PC-3 (cell line): Measurements from ENCODE around the gene DRAXIN. TPM values are rescaled to one million over a fixed set of nuclear protein-coding genes. Genes with fewer than 3 reads are reported as not detected.

Source experiments
- ATAC-seq: fragments of 200-7000 bp; cut with Tn5 transposase; 2 replicates; pipeline ENCODE4 v1.9.1; 2020; ENCODE audit warnings: mild to moderate bottlenecking, moderate library complexity
- BruUV-seq: library from RNA; stranded (reverse); fragments of 400-500 nt; replicated peaks from 2 replicates; lab custom pipeline; 2021; lab: Mats Ljungman, UMichigan
- CTCF ChIA-PET: fragments of 300-600 bp; sonication (Branson Sonifier 250); formaldehyde crosslinking; loops from one replicate; lab custom pipeline; 2022; ENCODE audit warnings: antibody characterized with exemption; lab: Charles Lee
- POLR2A ChIA-PET: fragments of 300-600 bp; sonication (Branson Sonifier 250); formaldehyde crosslinking; loops from one replicate; lab custom pipeline; 2022; ENCODE audit warnings: antibody characterized with exemption; ENCODE audit not compliant: unreplicated experiment; lab: Charles Lee
- DNase-seq: peaks from one replicate; pipeline ENCODE4 v3.0.0-alpha.2; 2015
- H2AFZ ChIP-seq: fragments of 300-600 bp; sonication (generic); 2 replicates; pipeline ENCODE4 v1.6.0; 2016; ENCODE audit warnings: antibody characterized with exemption, low read length
- H3F3A ChIP-seq: fragments of 300-600 bp; sonication (generic); one replicate; pipeline ENCODE4 v1.6.0; 2017; ENCODE audit warnings: antibody characterized with exemption, low read length, control low read depth, mild to moderate bottlenecking; ENCODE audit not compliant: unreplicated experiment
- H3K27ac ChIP-seq: fragments of 300-600 bp; sonication (generic); 2 replicates; pipeline ENCODE4 v1.5.1; 2016; ENCODE audit warnings: mild to moderate bottlenecking, low read length
- H3K27me3 ChIP-seq: fragments of 300-600 bp; sonication (generic); 2 replicates; pipeline ENCODE4 v1.6.1; 2016; ENCODE audit warnings: low read length, mixed read lengths
- H3K36me3 ChIP-seq: fragments of 300-600 bp; sonication (generic); 2 replicates; pipeline ENCODE4 v1.6.1; 2016; ENCODE audit warnings: low read depth, mixed run types, low read length, mixed read lengths
- H3K4me1 ChIP-seq: fragments of 300-600 bp; sonication (generic); 2 replicates; pipeline ENCODE4 v1.5.1; 2016; ENCODE audit warnings: low read length; ENCODE audit not compliant: insufficient read depth
- H3K4me2 ChIP-seq: fragments of 300-600 bp; sonication (generic); 2 replicates; pipeline ENCODE4 v1.6.0; 2016; ENCODE audit warnings: low read length
- H3K4me3 ChIP-seq: fragments of 300-600 bp; sonication (generic); 2 replicates; pipeline ENCODE4 v1.5.1; 2016; ENCODE audit warnings: mild to moderate bottlenecking, low read length, mixed read lengths
- H3K79me2 ChIP-seq: fragments of 300-600 bp; sonication (generic); 2 replicates; pipeline ENCODE4 v1.6.1; 2017; ENCODE audit warnings: low read length, mixed read lengths
- H3K9ac ChIP-seq: fragments of 300-600 bp; sonication (generic); 2 replicates; pipeline ENCODE4 v1.6.0; 2016; ENCODE audit warnings: mild to moderate bottlenecking, low read length
- H3K9me2 ChIP-seq: fragments of 300-600 bp; sonication (generic); replicated peaks from 2 replicates; pipeline ENCODE4 v1.6.1; 2016; ENCODE audit warnings: mixed run types, low read length, mixed read lengths
- H3K9me3 ChIP-seq: fragments of 300-600 bp; sonication (generic); 2 replicates; pipeline ENCODE4 v1.6.1; 2016; ENCODE audit warnings: low read length, mixed read lengths
- H4K20me1 ChIP-seq: fragments of 300-600 bp; sonication (generic); 2 replicates; pipeline ENCODE4 v1.6.1; 2016; ENCODE audit warnings: low read length, mixed read lengths
- CTCF ChIP-seq: fragments of 300-600 bp; sonication (generic); conservative IDR thresholded peaks from 2 replicates; pipeline ENCODE4 v1.5.1; 2017; ENCODE audit warnings: antibody characterized with exemption, low read depth, mild to moderate bottlenecking, low read length
- EZH2 ChIP-seq: fragments of 300-600 bp; sonication (generic); IDR thresholded peaks from one replicate; pipeline ENCODE4 v1.6.1; 2017; ENCODE audit warnings: antibody characterized with exemption, mild to moderate bottlenecking, low read length; ENCODE audit not compliant: unreplicated experiment
- EZH2phosphoT487 ChIP-seq: fragments of 300-600 bp; sonication (generic); IDR thresholded peaks from 2 replicates; pipeline ENCODE4 v1.6.1; 2018; ENCODE audit warnings: mild to moderate bottlenecking, antibody characterized with exemption, low read length, borderline replicate concordance
- intact Hi-C: fragments of 100-400 bp; cut with micrococcal nuclease; formaldehyde crosslinking; loops from 2 replicates; pipeline ENCODE4 v1.9.0; 2023
- total RNA-seq: library from RNA; depleted of rRNA; stranded (reverse); fragments of >200 nt; gene quantifications from 2 replicates; pipeline ENCODE4 v1.2.3, GENCODE V29; 2014

The DRAXIN gene
- total RNA-seq, 1 experiment from 2014 or later, result 0.07 TPM

GRCh38 chr1:11682287-11682771 lies 9.2 kb upstream of the DRAXIN start:
- H3K4me2 ChIP-seq, result no peak overlapping the region
- intact Hi-C loops, result no loop called here
- no peak for TF ChIP-seq CTCF
- no peak for TF ChIP-seq EZH2phosphoT487
- no peak for TF ChIP-seq EZH2

GRCh38 chr1:11682799-11683198 lies 8.7 kb upstream of the DRAXIN start:
- intact Hi-C loops, result no loop called here
- BruUV-seq, result no TSS peak
- peaks cover 4% of the 10 kb centered on the region; the same call in 1 of the 2 replicates for H3K4me1 ChIP-seq
- no peak for ATAC-seq
- no peaks in the 10 kb centered on the region for H3K79me2 ChIP-seq
- no peak overlapping the region for H3K4me2 ChIP-seq
- H4K20me1 ChIP-seq, result no peaks in the 10 kb centered on the region
- no peaks in the 10 kb centered on the region for H3K9me3 ChIP-seq
- H3K36me3 ChIP-seq, result no peaks in the 10 kb centered on the region
- no peak overlapping the region for H3K9ac ChIP-seq
- DNase-seq, result no peak
- H3K27ac ChIP-seq, result no peak overlapping the region
- H3K9me2 ChIP-seq, result no peaks in the 10 kb centered on the region
- no peak overlapping the region for H3K4me3 ChIP-seq
- ChIA-PET CTCF (no interaction called here), POLR2A (interaction anchor here (0.5 kb wide), 1 partner anchor 120 kb away, joined by 5 read pairs; no protein-coding TSS in a partner anchor)
- H3F3A ChIP-seq, result no peaks in the 10 kb centered on the region
- no peaks in the 10 kb centered on the region for H3K27me3 ChIP-seq
- TF ChIP-seq EZH2 (no peak), EZH2phosphoT487 (no peak), CTCF (no peak)
- H2AFZ ChIP-seq, result no peak overlapping the region

More at GRCh38 chr1:11682287-11682771, 9.2 kb upstream of the DRAXIN start:
- Histone ChIP-seq H3K9me2 (no peaks in the 10 kb centered on the region), H3K36me3 (no peaks in the 10 kb centered on the region), H3F3A (no peaks in the 10 kb centered on the region), H3K27ac (no peak overlapping the region), H3K79me2 (no peaks in the 10 kb centered on the region), H2AFZ (no peak overlapping the region), H3K4me1 (peaks cover 4% of the 10 kb centered on the region; the same call in 1 of the 2 replicates), H3K9me3 (no peaks in the 10 kb centered on the region), H3K9ac (no peak overlapping the region), H4K20me1 (no peaks in the 10 kb centered on the region), H3K4me3 (no peak overlapping the region), H3K27me3 (no peaks in the 10 kb centered on the region)
- no TSS peak for BruUV-seq
- no peak for ATAC-seq
- no peak for DNase-seq
- ChIA-PET CTCF (no interaction called here), POLR2A (no interaction called here)

DNA sequence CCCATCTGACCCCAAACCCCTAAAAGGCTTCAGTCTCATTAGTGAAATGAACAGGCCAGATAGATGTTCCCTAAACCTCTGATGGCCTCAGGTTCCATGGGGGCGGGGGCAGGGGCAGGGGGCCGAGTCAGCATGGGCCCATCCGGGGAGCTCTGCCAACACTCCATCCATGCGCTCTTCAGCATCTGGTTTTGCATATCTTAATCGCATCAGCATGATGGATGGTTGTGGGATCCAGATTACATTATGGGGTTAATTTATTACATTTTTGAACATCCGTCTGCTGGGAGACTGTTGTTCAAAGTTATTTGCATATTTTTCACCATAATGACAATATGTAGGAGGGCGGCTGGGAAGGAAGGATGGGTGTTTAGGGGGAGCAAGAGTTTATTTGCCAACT lies 7.4 kb upstream of the DRAXIN start:
- CTCF ChIA-PET, result no interaction called here

More for the DNA sequence above, 7.4 kb upstream of the DRAXIN start:
- Histone ChIP-seq H3K9me2 (no peaks in the 10 kb centered on the region), H3K4me3 (no peak overlapping the region), H3F3A (no peaks in the 10 kb centered on the region), H3K4me1 (peaks cover 4% of the 10 kb centered on the region; the same call in 1 of the 2 replicates), H3K27ac (no peak overlapping the region), H4K20me1 (no peaks in the 10 kb centered on the region), H3K9me3 (no peaks in the 10 kb centered on the region), H2AFZ (no peak overlapping the region), H3K9ac (no peak overlapping the region), H3K4me2 (no peak overlapping the region), H3K36me3 (no peaks in the 10 kb centered on the region), H3K79me2 (no peaks in the 10 kb centered on the region), H3K27me3 (no peaks in the 10 kb centered on the region)
- intact Hi-C loops, result no loop called here
- no TSS peak for BruUV-seq
- DNase-seq, result no peak
- POLR2A ChIA-PET, result no interaction called here
- no peak for ATAC-seq
- TF ChIP-seq EZH2phosphoT487 (no peak), EZH2 (no peak), CTCF (no peak)
